Muscle layer of colon (tissue), 2 donors: ENCODE data around the gene ZNF318.
"Not testable (repeated sequence)": the region's sequence is repeated elsewhere in the genome, so short reads cannot be mapped to it uniquely, and the experiment has no call there.

Experiments
- H3K27ac ChIP-seq: one replicate; pipeline ENCODE4 v1.7.0; 2013; ENCODE audit warnings: low read depth, mild to moderate bottlenecking, low read length, moderate library complexity
- H3K27me3 ChIP-seq, 2 donors: one replicate each; pipeline ENCODE4 v1.7.0; 2013; ENCODE audit warnings: low read length in 2 of 2, mild to moderate bottlenecking in 2 of 2; ENCODE audit not compliant: insufficient read depth in 2 of 2, control insufficient read depth in 1 of 2
- H3K36me3 ChIP-seq: one replicate; pipeline ENCODE4 v1.7.0; 2013; ENCODE audit warnings: mild to moderate bottlenecking, low read length; ENCODE audit not compliant: insufficient read depth
- H3K4me1 ChIP-seq: one replicate; pipeline ENCODE4 v1.7.0; 2013; ENCODE audit warnings: mild to moderate bottlenecking, low read length; ENCODE audit not compliant: insufficient read depth
- H3K4me3 ChIP-seq, 2 donors: one replicate each; pipeline ENCODE4 v1.7.0; 2013; ENCODE audit warnings: low read length in 2 of 2, low read depth in 1 of 2, mild to moderate bottlenecking in 1 of 2, moderate library complexity in 1 of 2
- H3K9ac ChIP-seq: one replicate; pipeline ENCODE4 v1.7.0; 2013; ENCODE audit warnings: low read length
- H3K9me3 ChIP-seq: one replicate; pipeline ENCODE4 v1.7.0; 2013; ENCODE audit warnings: mild to moderate bottlenecking, low read length
- donor health status: abdominal sarcoma.
- donor health status: Adenocarcinoma of cecum.

Gene ZNF318, protein sequence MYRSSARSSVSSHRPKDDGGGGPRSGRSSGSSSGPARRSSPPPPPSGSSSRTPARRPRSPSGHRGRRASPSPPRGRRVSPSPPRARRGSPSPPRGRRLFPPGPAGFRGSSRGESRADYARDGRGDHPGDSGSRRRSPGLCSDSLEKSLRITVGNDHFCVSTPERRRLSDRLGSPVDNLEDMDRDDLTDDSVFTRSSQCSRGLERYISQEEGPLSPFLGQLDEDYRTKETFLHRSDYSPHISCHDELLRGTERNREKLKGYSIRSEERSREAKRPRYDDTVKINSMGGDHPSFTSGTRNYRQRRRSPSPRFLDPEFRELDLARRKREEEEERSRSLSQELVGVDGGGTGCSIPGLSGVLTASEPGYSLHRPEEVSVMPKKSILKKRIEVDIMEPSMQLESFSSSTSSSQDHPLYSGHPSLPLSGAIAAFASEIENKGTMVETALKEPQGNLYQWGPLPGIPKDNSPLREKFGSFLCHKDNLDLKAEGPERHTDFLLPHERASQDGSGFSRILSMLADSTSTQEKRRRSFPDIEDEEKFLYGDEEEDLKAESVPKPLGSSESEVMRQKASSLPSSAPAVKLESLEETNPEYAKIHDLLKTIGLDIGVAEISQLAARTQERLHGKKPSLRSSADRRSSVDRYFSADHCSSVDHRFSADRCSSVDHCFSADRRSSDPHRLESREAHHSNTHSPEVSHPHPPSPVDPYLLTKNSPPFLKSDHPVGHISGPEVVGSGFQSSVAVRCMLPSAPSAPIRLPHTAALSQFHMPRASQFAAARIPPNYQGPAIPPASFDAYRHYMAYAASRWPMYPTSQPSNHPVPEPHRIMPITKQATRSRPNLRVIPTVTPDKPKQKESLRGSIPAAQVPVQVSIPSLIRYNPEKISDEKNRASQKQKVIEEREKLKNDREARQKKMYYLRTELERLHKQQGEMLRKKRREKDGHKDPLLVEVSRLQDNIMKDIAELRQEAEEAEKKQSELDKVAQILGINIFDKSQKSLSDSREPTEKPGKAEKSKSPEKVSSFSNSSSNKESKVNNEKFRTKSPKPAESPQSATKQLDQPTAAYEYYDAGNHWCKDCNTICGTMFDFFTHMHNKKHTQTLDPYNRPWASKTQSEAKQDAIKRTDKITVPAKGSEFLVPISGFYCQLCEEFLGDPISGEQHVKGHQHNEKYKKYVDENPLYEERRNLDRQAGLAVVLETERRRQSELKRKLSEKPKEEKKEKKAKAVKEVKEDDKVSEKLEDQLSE (N-terminal part only)

DNA sequence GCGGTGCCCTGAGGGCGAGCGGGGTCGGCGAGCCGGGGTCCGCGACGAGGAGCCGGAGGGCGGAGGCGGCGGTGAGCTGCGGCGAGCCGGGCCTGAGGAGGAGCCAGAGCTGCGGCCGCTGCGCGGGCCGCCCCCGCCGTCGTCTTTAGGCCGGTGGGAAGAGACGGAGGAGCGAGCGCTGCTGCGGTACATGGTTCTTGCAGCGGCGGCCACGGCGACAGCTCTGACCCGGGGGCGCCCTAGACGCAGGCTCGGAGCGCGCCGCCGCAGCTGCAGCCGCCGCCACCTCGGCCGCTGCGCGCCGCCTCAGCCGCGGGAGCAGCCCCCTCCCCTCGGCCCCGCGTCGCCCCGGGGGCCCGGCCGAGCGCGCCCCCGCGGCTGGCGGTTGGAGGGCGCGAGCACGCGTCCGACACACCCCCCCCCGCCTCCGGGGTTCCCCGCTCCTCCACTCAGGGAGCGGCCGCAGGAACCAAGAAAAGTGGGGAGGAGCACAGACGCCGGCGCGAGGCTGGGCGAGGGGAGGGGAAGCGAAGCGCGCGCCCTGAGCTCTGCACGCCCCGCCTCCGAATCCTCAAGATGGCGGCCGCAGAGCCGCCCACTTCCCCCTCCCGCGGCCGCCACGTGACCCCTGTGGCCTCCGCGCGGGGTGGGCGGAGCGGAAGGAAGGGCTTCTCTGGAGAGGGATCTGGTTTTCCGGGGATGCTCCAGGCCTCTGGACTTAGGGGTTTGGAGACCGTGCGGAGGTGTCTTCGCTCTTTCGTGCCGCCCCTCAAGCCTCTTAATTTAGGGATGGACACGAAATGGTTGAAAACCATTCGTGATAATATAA lies at the start of gene ZNF318:
Gene ZNF318 (minus strand): TSS at position 474 of the 829 bp plus-strand sequence. CDS start 282 bp downstream, at position 192.
- Histone ChIP-seq H3K4me3 (peak within 1 kb of the TSS; percentile 57 to 65), H3K36me3 (peaks cover 8% of the 10 kb centered on the region), H3K27me3 (no peaks in the 10 kb centered on the region), H3K27ac (peak within 1 kb of the TSS; percentile 84), H3K9ac (peak within 1 kb of the TSS; percentile 60), H3K9me3 (no peaks in the 10 kb centered on the region), H3K4me1 (peaks cover 12% of the 10 kb centered on the region)

DNA sequence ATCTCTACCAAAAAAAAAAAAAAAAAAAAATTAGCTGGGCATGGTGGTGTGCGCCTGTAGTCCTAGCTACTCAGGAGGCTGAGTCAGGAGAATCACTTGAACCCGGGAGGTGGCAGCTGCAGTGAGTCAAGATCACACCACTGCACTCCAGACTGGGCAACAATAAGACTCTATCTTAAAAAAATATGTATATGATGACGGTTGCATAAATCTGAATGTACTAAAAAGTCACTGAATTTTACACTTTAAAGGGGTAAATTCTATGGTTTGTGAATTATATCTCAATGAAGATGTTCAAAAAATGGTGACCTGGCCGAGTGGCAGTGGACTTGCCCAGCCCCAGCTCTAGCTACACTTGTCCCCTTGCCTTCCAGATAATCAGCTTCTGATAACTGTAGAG lies 47.5 kb upstream of the ZNF318 start:
- Histone ChIP-seq H3K9ac (no peak overlapping the region), H3K36me3 (no peaks in the 10 kb centered on the region), H3K27ac (no peak overlapping the region), H3K27me3 (no peaks in the 10 kb centered on the region), H3K4me3 (no peak overlapping the region), H3K9me3 (no peaks in the 10 kb centered on the region), H3K4me1 (no peaks in the 10 kb centered on the region)

DNA sequence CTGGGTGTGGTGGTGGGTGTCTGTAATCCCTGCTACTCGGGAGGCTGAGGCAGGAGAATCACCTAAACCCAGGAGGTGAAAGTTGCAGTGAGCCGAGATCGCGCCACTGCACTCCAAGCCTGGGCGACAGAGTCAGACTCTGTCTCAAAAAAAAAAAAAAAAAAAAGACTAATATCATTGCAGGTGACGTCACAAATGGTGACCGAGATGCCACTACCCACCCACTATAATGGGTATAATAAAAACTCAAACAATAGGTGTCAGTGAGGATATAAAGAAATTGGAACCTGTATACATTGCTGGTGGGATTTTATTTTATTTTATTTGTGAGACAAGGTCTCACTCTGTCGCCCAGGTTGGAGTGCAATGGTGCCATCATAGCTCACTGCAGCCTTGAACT lies 45.8 kb upstream of the ZNF318 start:
- H3K4me3 ChIP-seq, H3K9ac ChIP-seq, H3K4me1 ChIP-seq, H3K27me3 ChIP-seq, H3K27ac ChIP-seq, H3K36me3 ChIP-seq, H3K9me3 ChIP-seq: not testable (repeated sequence)

DNA sequence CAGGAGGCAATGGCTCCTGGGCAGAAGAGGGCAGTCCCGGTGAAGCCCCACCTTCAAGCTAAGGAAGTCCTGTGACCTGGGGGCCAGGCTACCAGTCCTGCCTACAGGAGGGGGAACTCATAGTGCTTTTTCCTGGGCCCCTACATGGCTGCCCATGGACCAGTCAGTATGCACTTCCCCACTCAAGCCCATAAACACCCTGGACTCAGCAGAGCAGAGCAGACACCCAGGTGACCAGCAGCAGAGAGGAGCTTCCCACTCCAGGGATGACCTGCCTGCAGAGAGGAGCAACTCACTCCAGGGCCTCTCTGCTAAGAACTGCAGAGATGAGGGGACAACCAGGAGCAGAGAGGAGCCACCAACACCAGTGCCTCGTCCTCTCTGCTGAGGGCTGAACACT lies 43.6 kb upstream of the ZNF318 start:
- H3K36me3 ChIP-seq: no peaks in the 10 kb centered on the region
- H3K27ac ChIP-seq: no peak overlapping the region
- no peak overlapping the region for H3K4me3 ChIP-seq
- H3K4me1 ChIP-seq: no peaks in the 10 kb centered on the region
- H3K9me3 ChIP-seq: no peaks in the 10 kb centered on the region
- no peaks in the 10 kb centered on the region for H3K27me3 ChIP-seq
- no peak overlapping the region for H3K9ac ChIP-seq

DNA sequence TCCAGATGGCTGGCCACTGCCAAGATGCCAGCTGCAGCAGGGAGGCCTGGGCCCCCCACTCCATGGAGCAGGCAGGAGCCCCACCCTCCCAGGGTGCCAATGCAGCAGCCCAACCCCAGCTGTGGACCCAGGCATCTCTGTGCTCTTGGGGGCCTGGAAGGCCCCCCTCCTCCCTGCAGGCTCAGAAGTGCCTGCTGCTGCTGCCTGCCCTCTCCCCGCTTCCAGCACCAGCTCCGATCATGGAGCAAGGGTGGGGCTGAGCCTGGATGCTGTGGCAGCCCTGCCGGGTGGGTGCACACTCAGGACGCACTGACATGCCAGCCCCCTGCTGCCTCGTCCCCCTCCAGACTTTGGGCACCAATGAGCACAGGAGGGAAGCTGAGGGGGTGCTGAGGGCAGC lies 43.1 kb upstream of the ZNF318 start:
- Histone ChIP-seq H3K27ac (no peak overlapping the region), H3K27me3 (no peaks in the 10 kb centered on the region), H3K36me3 (no peaks in the 10 kb centered on the region), H3K4me3 (no peak overlapping the region), H3K4me1 (no peaks in the 10 kb centered on the region), H3K9ac (no peak overlapping the region), H3K9me3 (no peaks in the 10 kb centered on the region)

DNA sequence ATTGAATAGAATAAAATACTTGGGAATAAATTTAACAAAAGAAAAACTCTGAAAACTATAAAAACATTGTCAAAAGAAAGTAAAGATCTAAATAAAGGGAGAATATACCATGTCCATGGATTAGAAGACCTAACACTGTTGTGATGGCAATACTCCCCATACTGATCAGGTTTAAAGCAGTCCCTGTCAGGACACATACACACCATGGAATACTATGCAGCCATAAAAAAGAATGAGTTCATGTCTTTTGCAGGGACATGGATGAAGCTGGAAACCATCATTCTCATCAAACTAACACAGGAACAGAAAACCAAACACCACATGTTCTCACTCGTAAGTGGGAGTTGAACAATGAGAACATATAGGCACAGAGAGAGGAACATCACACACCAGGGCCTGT lies 41.3 kb upstream of the ZNF318 start:
- H3K36me3 ChIP-seq, H3K4me1 ChIP-seq, H3K27ac ChIP-seq, H3K4me3 ChIP-seq, H3K9ac ChIP-seq, H3K27me3 ChIP-seq, H3K9me3 ChIP-seq: not testable (repeated sequence)

DNA sequence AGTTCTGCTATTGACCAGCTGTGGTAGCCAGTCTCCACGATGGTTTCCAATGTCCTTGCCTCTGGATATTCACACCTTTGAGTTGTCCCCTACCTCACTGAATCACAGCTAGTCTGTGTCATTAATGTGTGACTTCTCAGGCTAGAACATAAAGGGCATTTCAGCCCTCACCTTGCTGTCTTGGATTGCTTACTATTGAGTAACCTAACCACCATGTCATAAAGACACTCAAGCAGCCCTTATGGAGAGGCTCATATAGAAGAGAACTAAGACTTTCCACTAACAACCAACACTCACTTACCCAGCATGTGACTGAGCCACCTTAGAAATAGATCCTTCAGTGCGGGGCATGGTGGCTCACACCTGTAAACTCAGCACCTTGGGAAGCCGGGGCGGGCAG lies 38.8 kb upstream of the ZNF318 start:
- no peaks in the 10 kb centered on the region for H3K36me3 ChIP-seq
- no peaks in the 10 kb centered on the region for H3K9me3 ChIP-seq
- H3K9ac ChIP-seq: no peak overlapping the region
- no peaks in the 10 kb centered on the region for H3K4me1 ChIP-seq
- no peak overlapping the region for H3K27ac ChIP-seq
- H3K4me3 ChIP-seq: no peak overlapping the region
- no peaks in the 10 kb centered on the region for H3K27me3 ChIP-seq

DNA sequence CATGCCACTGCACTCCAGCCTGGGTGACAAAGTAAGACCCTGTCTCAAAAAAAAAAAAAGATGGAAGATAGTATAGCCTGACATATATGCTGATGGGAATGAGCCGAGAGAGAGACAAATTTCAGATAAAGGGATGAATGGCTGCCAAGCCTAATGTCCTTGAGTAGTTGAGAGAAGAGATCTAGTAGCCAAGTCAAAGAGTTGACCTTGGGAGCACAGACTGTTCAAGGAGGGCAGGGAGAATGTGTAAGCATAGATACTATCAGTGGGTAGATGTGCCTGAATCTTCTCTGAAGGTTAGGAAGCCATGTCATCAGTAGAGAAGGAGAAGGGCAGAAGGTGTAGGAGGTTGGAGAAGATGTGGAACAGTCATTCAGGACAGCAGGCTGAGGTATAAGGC lies 37.8 kb upstream of the ZNF318 start:
- Histone ChIP-seq H3K9me3 (no peaks in the 10 kb centered on the region), H3K27me3 (no peaks in the 10 kb centered on the region), H3K36me3 (no peaks in the 10 kb centered on the region), H3K4me3 (no peak overlapping the region), H3K27ac (no peak overlapping the region), H3K4me1 (no peaks in the 10 kb centered on the region), H3K9ac (no peak overlapping the region)

DNA sequence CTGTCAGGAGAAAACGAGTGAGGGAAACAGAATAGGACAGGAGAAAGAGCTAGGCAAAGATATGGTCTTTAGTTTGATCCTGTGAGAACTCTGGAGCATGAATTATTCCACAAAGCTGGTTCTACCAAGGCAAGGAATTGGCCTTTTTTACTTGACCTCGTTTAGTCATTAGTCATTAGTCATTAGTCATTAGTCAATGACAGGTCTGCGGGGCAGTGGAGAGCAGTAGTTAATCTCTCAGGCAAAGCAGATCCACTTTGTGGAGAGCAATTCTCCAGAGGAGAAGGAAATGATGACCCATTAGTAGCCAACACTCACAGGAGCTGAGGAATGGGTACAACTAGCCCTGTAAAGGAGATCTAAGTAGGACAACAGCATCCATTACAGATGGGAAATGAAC lies 35.9 kb upstream of the ZNF318 start:
- Histone ChIP-seq H3K9me3 (no peaks in the 10 kb centered on the region), H3K4me1 (no peaks in the 10 kb centered on the region), H3K4me3 (no peak overlapping the region), H3K36me3 (no peaks in the 10 kb centered on the region), H3K27ac (no peak overlapping the region), H3K27me3 (no peaks in the 10 kb centered on the region), H3K9ac (no peak overlapping the region)

DNA sequence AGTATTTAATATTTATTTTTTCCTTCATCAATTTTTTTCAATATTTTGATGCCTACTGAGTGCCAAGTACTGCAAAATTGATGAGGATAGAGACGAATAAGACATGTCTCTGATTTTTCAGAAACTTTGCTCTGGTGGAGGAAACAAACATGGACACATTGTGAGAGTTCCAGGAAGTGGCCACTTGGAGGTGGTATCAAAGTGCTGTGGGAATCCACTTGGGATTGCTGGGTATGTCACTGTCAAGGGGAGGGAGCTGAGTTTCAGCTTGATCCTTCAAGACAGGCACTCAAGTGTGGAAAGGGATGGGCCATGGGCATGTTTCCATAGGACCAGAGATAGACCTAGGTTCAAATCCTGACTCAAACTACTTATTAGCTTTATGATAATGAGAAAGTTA lies 33.4 kb upstream of the ZNF318 start:
- H3K4me3 ChIP-seq: no peak overlapping the region
- H3K27me3 ChIP-seq: no peaks in the 10 kb centered on the region
- H3K27ac ChIP-seq: no peak overlapping the region
- H3K9me3 ChIP-seq: no peaks in the 10 kb centered on the region
- H3K4me1 ChIP-seq: no peaks in the 10 kb centered on the region
- no peak overlapping the region for H3K9ac ChIP-seq
- H3K36me3 ChIP-seq: no peaks in the 10 kb centered on the region
